ENCODE results near the gene SPATA46.

DNA sequence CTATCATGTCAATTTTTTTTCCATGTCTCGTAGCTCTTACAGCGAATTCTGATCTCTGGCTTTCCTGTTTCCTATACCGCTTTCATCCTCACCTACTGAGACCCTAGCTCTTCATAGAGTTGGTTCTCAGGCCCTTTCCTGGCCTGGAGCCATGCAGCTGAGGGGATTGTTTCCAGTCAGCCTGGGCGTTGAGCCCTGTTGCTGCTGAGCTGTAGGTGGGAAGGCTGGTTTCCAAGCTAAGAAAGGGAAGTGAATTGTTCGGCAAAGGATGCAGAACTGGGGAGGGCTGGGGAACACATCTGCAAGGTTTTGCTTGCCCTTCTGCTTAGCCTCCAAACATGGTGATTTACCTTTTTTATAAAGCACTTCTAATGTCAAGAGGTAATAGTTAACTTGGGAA is 41.5 kb downstream of the SPATA46 start:
- TF ChIP-seq CTCF (conservative IDR thresholded peaks at IDR 0.05; ENCODE audit: low read depth in 2 of 2), result no peak
- TF ChIP-seq POLR2AphosphoS5 (IDR thresholded peaks at IDR 0.05; ENCODE audit: low read depth), result no peak
- TF ChIP-seq EZH2 (IDR thresholded peaks at IDR 0.05; ENCODE audit: low read depth, unreplicated experiment), result no peak
- TF ChIP-seq EZH2phosphoT487 (IDR thresholded peaks at IDR 0.05; ENCODE audit: unreplicated experiment), result no peak
- TF ChIP-seq ZNF331 (CRISPR knock-in tag; IDR thresholded peaks at IDR 0.05; ENCODE audit: low read depth), result no peak
